Measurements from ENCODE around the gene AVEN. TPM values are rescaled to one million over a fixed set of nuclear protein-coding genes. Genes with fewer than 3 reads are reported as not detected.

The AVEN gene
- total and polyA plus RNA-seq, 3 donors from 2014 or later, result 23.4 to 35.1 (median 25.4) TPM

GRCh38 chr15:33907326-33907725, 131.7 kb downstream of the AVEN start:
- H3K36me3 ChIP-seq (ENCODE audit: low read depth, missing control alignments), result no peaks in the 10 kb centered on the region
- H3K27ac ChIP-seq, result peak overlapping the region; percentile 2 to 46
- intact Hi-C loops (cut with DNase I; ENCODE audit: low total_unique reads), result no loop called here
- no peaks in the 10 kb centered on the region for H3K9me3 ChIP-seq
- no peak overlapping the region for H3K4me3 ChIP-seq
- no peak for DNase-seq
- H3K4me1 ChIP-seq, result peaks cover 6% of the 10 kb centered on the region
- no peak for TF ChIP-seq CTCF (IDR thresholded peaks at IDR 0.05)
- TF ChIP-seq POLR2A (IDR thresholded peaks at IDR 0.05), result no peak
- H3K27me3 ChIP-seq, result no peaks in the 10 kb centered on the region

- DNase-seq, result no peak
- Histone ChIP-seq H3K4me1 (peaks cover 13% of the 10 kb centered on the region), H3K4me3 (no peak overlapping the region), H3K36me3 (ENCODE audit: low read depth, missing control alignments) (no peaks in the 10 kb centered on the region), H3K27me3 (no peaks in the 10 kb centered on the region), H3K9me3 (no peaks in the 10 kb centered on the region), H3K27ac (no peak overlapping the region)
- intact Hi-C loops (cut with DNase I; ENCODE audit: low total_unique reads), result no loop called here
- WGBS, 2 donors, result 94 to 96% methylated on average over 2 of the region's 2 CpGs
- TF ChIP-seq POLR2A (IDR thresholded peaks at IDR 0.05) (no peak), CTCF (IDR thresholded peaks at IDR 0.05) (no peak)
These were observed 135.3 kb downstream of the AVEN start for GRCh38 chr15:33903661-33904060.

GRCh38 chr15:33902043-33902442, 137.0 kb downstream of the AVEN start:
- H3K27me3 ChIP-seq, result no peaks in the 10 kb centered on the region
- H3K27ac ChIP-seq, result no peak overlapping the region
- 0 to 2% methylated on average over 1 of the region's 1 CpG for WGBS, 2 donors
- H3K36me3 ChIP-seq (ENCODE audit: low read depth, missing control alignments), result no peaks in the 10 kb centered on the region
- H3K4me1 ChIP-seq, result peaks cover 11% of the 10 kb centered on the region
- H3K4me3 ChIP-seq, result no peak overlapping the region
- no peak for DNase-seq
- TF ChIP-seq CTCF (IDR thresholded peaks at IDR 0.05) (no peak), POLR2A (IDR thresholded peaks at IDR 0.05) (no peak)
- intact Hi-C loops (cut with DNase I; ENCODE audit: low total_unique reads), result no loop called here
- H3K9me3 ChIP-seq, result no peaks in the 10 kb centered on the region

- no peak for DNase-seq
- WGBS, 2 donors, result 72 to 77% methylated on average over 6 of the region's 6 CpGs
- Histone ChIP-seq H3K27me3 (no peaks in the 10 kb centered on the region), H3K9me3 (no peaks in the 10 kb centered on the region), H3K4me1 (peaks cover 6% of the 10 kb centered on the region), H3K36me3 (ENCODE audit: low read depth, missing control alignments) (no peaks in the 10 kb centered on the region), H3K27ac (no peak overlapping the region), H3K4me3 (no peak overlapping the region)
- TF ChIP-seq CTCF (IDR thresholded peaks at IDR 0.05) (no peak), POLR2A (IDR thresholded peaks at IDR 0.05) (no peak)
- intact Hi-C loops (cut with DNase I; ENCODE audit: low total_unique reads), result no loop called here
These were observed 144.8 kb downstream of the AVEN start for GRCh38 chr15:33894193-33894592.

GRCh38 chr15:33888176-33888575, 150.8 kb downstream of the AVEN start:
- TF ChIP-seq CTCF (IDR thresholded peaks at IDR 0.05) (no peak), POLR2A (IDR thresholded peaks at IDR 0.05) (no peak)
- H3K4me1 ChIP-seq, result no peaks in the 10 kb centered on the region
- H3K36me3 ChIP-seq (ENCODE audit: low read depth, missing control alignments), result no peaks in the 10 kb centered on the region
- no peak for DNase-seq
- no peaks in the 10 kb centered on the region for H3K9me3 ChIP-seq
- intact Hi-C loops (cut with DNase I; ENCODE audit: low total_unique reads), result no loop called here
- H3K4me3 ChIP-seq, result no peak overlapping the region
- H3K27ac ChIP-seq, result no peak overlapping the region
- WGBS, 2 donors, result 56 to 58% methylated on average over 2 of the region's 2 CpGs
- H3K27me3 ChIP-seq, result no peaks in the 10 kb centered on the region
